Natural killer cell treated with Interleukin-12 subunit alpha and Interleukin-12 subunit beta and Interleukin-15 and Interleukin-18, amount 100 ng/mL, for 72 hours (primary cell): Measurements from ENCODE around the gene TSN. TPM values are rescaled to one million over a fixed set of nuclear protein-coding genes. Genes with fewer than 3 reads are reported as not detected.
"Not testable (repeated sequence)": the region's sequence is repeated elsewhere in the genome, so short reads cannot be mapped to it uniquely, and the experiment has no call there.

Source experiments
- ATAC-seq, 2 donors: fragments of 150-1000 bp; cut with Tn5 transposase in 1 of 2; sonication (Bioruptor Pico), chemical (Tn5 transposase) in 1 of 2; 2 replicates each; pipeline ENCODE4 v1.10.0; 2021
- DNase-seq: peaks from one replicate; pipeline ENCODE4 v3.0.0; 2022; ENCODE audit warnings: low spot score
- H3K27ac Mint-ChIP-seq, 2 donors: 1 replicate in 1 of 2; 2 replicates in 1 of 2; pipeline ENCODE4 v1.8.0; 2022; ENCODE audit warnings: mixed read lengths in 2 of 2, mild to moderate bottlenecking in 1 of 2, moderate library complexity in 1 of 2
- H3K27me3 Mint-ChIP-seq, 2 donors: 1 replicate in 1 of 2; 2 replicates in 1 of 2; pipeline ENCODE4 v1.8.0; 2022; ENCODE audit warnings: mixed read lengths in 2 of 2
- H3K36me3 Mint-ChIP-seq: one replicate; pipeline ENCODE4 v1.8.0; 2022; ENCODE audit warnings: mixed read lengths
- H3K4me1 Mint-ChIP-seq, 2 donors: 1 replicate in 1 of 2; 2 replicates in 1 of 2; pipeline ENCODE4 v1.8.0; 2022; ENCODE audit warnings: low read depth in 2 of 2, mixed read lengths in 2 of 2, mild to moderate bottlenecking in 1 of 2
- H3K4me3 Mint-ChIP-seq: one replicate; pipeline ENCODE4 v1.8.0; 2022; ENCODE audit warnings: mixed read lengths
- H3K9me3 Mint-ChIP-seq: 2 replicates; pipeline ENCODE4 v1.8.0; 2022; ENCODE audit warnings: mixed read lengths
- total RNA-seq, 2 donors: library from RNA; stranded (reverse); gene quantifications; one replicate each; pipeline ENCODE4 v1.2.3, GENCODE V29; 2022

TSN gene
- total RNA-seq, 2 donors from 2014 or later, result 59.8 to 69.9 TPM

GRCh38 chr2:121727950-121728349 is 27.5 kb upstream of the TSN start:
- no peak overlapping the region for H3K4me3 Mint-ChIP-seq
- ATAC-seq (no peak), DNase-seq (no peak)
- H3K36me3 Mint-ChIP-seq, result peaks cover 36% of the 10 kb centered on the region
- H3K4me1 Mint-ChIP-seq, result peaks cover 8 to 9% of the 10 kb centered on the region in 2 donors
- no peaks in the 10 kb centered on the region for H3K9me3 Mint-ChIP-seq
- no peaks in the 10 kb centered on the region for H3K27me3 Mint-ChIP-seq
- peak overlapping the region in 1 of 2 donors; percentile 74 for H3K27ac Mint-ChIP-seq

- no peak for ATAC-seq
- Mint-ChIP-seq H3K4me1 (peaks cover 25% of the 10 kb centered on the region in 2 donors), H3K9me3 (no peaks in the 10 kb centered on the region), H3K36me3 (peaks cover 50% of the 10 kb centered on the region), H3K27ac (peak overlapping the region in 1 of 2 donors; percentile 26), H3K27me3 (no peaks in the 10 kb centered on the region), H3K4me3 (no peak overlapping the region)
- DNase-seq, result no peak
These were observed 24.1 kb upstream of the TSN start for GRCh38 chr2:121731366-121731765.

- H3K27me3 Mint-ChIP-seq, DNase-seq, H3K27ac Mint-ChIP-seq, ATAC-seq, H3K9me3 Mint-ChIP-seq: not testable (repeated sequence)
- H3K36me3 Mint-ChIP-seq, result peaks cover 35% of the 10 kb centered on the region
- H3K4me1 Mint-ChIP-seq, result peaks cover 38 to 39% of the 10 kb centered on the region in 2 donors
- H3K4me3 Mint-ChIP-seq, result peak overlapping the region; percentile 100
These were observed 20.9 kb upstream of the TSN start for GRCh38 chr2:121734544-121734943.

- H3K27me3 Mint-ChIP-seq, result no peaks in the 10 kb centered on the region
- ATAC-seq (no peak), DNase-seq (no peak)
- no peaks in the 10 kb centered on the region for H3K9me3 Mint-ChIP-seq
- H3K4me1 Mint-ChIP-seq, result peaks cover 39 to 40% of the 10 kb centered on the region in 2 donors
- H3K27ac Mint-ChIP-seq, result peak overlapping the region; percentile 96
- H3K36me3 Mint-ChIP-seq, result peaks cover 34% of the 10 kb centered on the region
- peak overlapping the region; percentile 100 for H3K4me3 Mint-ChIP-seq
These were observed 19.9 kb upstream of the TSN start for GRCh38 chr2:121735518-121736074.

GRCh38 chr2:121736140-121736461 is 19.4 kb upstream of the TSN start:
- H3K4me1 Mint-ChIP-seq, result peaks cover 39 to 40% of the 10 kb centered on the region in 2 donors
- H3K36me3 Mint-ChIP-seq, result peaks cover 29% of the 10 kb centered on the region
- H3K27me3 Mint-ChIP-seq, result no peaks in the 10 kb centered on the region
- H3K4me3 Mint-ChIP-seq, result peak overlapping the region; percentile 100
- peak overlapping the region; percentile 96 for H3K27ac Mint-ChIP-seq
- no peak for ATAC-seq
- H3K9me3 Mint-ChIP-seq, result no peaks in the 10 kb centered on the region
- no peak for DNase-seq

- peak; percentile 97 for ATAC-seq
- H3K9me3 Mint-ChIP-seq, result no peaks in the 10 kb centered on the region
- H3K27ac Mint-ChIP-seq, result peak within 1 kb of the TSS; percentile 96
- DNase-seq, result peak; percentile 99
- H3K4me3 Mint-ChIP-seq, result peak within 1 kb of the TSS; percentile 100
- peaks cover 35 to 38% of the 10 kb centered on the region in 2 donors for H3K4me1 Mint-ChIP-seq
- no peaks in the 10 kb centered on the region for H3K27me3 Mint-ChIP-seq
- peaks cover 24% of the 10 kb centered on the region for H3K36me3 Mint-ChIP-seq
These were observed 18.8 kb upstream of the TSN start, which contains the start of gene NIFK for GRCh38 chr2:121736462-121737336. Gene NIFK (minus strand): TSS chr2:121736875. CDS start chr2:121736850, 25 bp downstream.

- DNase-seq, result no peak
- H3K27me3 Mint-ChIP-seq, result no peaks in the 10 kb centered on the region
- no peak overlapping the region for H3K27ac Mint-ChIP-seq
- no peak overlapping the region for H3K4me3 Mint-ChIP-seq
- H3K36me3 Mint-ChIP-seq, result peaks cover 6% of the 10 kb centered on the region
- no peak for ATAC-seq
- peaks cover 18% of the 10 kb centered on the region in 2 donors for H3K4me1 Mint-ChIP-seq
- H3K9me3 Mint-ChIP-seq, result no peaks in the 10 kb centered on the region
These were observed 14.5 kb upstream of the TSN start for GRCh38 chr2:121740973-121741372.

GRCh38 chr2:121741450-121741849 is 14.0 kb upstream of the TSN start:
- Mint-ChIP-seq H3K36me3 (peaks cover 1% of the 10 kb centered on the region), H3K9me3 (no peaks in the 10 kb centered on the region), H3K27me3 (no peaks in the 10 kb centered on the region), H3K4me1 (peaks cover 16 to 21% of the 10 kb centered on the region in 2 donors), H3K4me3 (no peak overlapping the region), H3K27ac (no peak overlapping the region)
- DNase-seq (no peak), ATAC-seq (no peak)

- DNase-seq (no peak), ATAC-seq (peak; percentile 32 to 55)
- H3K9me3 Mint-ChIP-seq, result no peaks in the 10 kb centered on the region
- H3K4me3 Mint-ChIP-seq, result no peak overlapping the region
- H3K4me1 Mint-ChIP-seq, result peaks cover 5 to 7% of the 10 kb centered on the region in 2 donors
- peak overlapping the region in 1 of 2 donors; percentile 62 for H3K27ac Mint-ChIP-seq
- H3K36me3 Mint-ChIP-seq, result no peaks in the 10 kb centered on the region
- H3K27me3 Mint-ChIP-seq, result no peaks in the 10 kb centered on the region
These were observed 9.3 kb upstream of the TSN start for GRCh38 chr2:121746071-121746578.

GRCh38 chr2:121748202-121748601 is 7.2 kb upstream of the TSN start:
- Mint-ChIP-seq H3K27ac (no peak overlapping the region), H3K27me3 (no peaks in the 10 kb centered on the region), H3K4me3 (no peak overlapping the region), H3K4me1 (peaks cover 5 to 7% of the 10 kb centered on the region in 2 donors), H3K36me3 (no peaks in the 10 kb centered on the region), H3K9me3 (no peaks in the 10 kb centered on the region)
- ATAC-seq (no peak), DNase-seq (no peak)

GRCh38 chr2:121754851-121755236 is 607 bp upstream of the TSN start:
- ATAC-seq, result no peak
- H3K27me3 Mint-ChIP-seq, result no peaks in the 10 kb centered on the region
- H3K4me3 Mint-ChIP-seq, result peak overlapping the region; percentile 96
- no peaks in the 10 kb centered on the region for H3K9me3 Mint-ChIP-seq
- peak overlapping the region; percentile 94 to 95 for H3K27ac Mint-ChIP-seq
- peaks cover 20 to 27% of the 10 kb centered on the region in 2 donors for H3K4me1 Mint-ChIP-seq
- DNase-seq, result no peak
- peaks cover 8% of the 10 kb centered on the region for H3K36me3 Mint-ChIP-seq

- H3K9me3 Mint-ChIP-seq, result no peaks in the 10 kb centered on the region
- H3K4me3 Mint-ChIP-seq, result no peak overlapping the region
- peaks cover 5 to 6% of the 10 kb centered on the region in 2 donors for H3K4me1 Mint-ChIP-seq
- peaks cover 37% of the 10 kb centered on the region for H3K36me3 Mint-ChIP-seq
- H3K27me3 Mint-ChIP-seq, result no peaks in the 10 kb centered on the region
- H3K27ac Mint-ChIP-seq, result peak overlapping the region in 1 of 2 donors; percentile 39
- ATAC-seq (no peak), DNase-seq (no peak)
These were observed 9.3 kb downstream of the TSN start for GRCh38 chr2:121764681-121765228.

GRCh38 chr2:121766624-121767023 is 11.2 kb downstream of the TSN start:
- ATAC-seq, result no peak
- Mint-ChIP-seq H3K4me3 (no peak overlapping the region), H3K27me3 (no peaks in the 10 kb centered on the region), H3K9me3 (no peaks in the 10 kb centered on the region), H3K36me3 (peaks cover 37% of the 10 kb centered on the region), H3K4me1 (peaks cover 5 to 6% of the 10 kb centered on the region in 2 donors), H3K27ac (no peak overlapping the region)
- DNase-seq, result no peak
